GM21360 (cell line): ENCODE data around the gene ASIC5.

Experiments used
- ATAC-seq: cut with Tn5 transposase; IDR thresholded peaks from one replicate; pipeline ENCODE4 v1.9.1; 2021; ENCODE audit warnings: mild to moderate bottlenecking, moderate library complexity; ENCODE audit not compliant: unreplicated experiment

Gene ASIC5

GRCh38 chr4:155883895-155884294, 17.8 kb upstream of the ASIC5 start:
- no peak for ATAC-seq

DNA sequence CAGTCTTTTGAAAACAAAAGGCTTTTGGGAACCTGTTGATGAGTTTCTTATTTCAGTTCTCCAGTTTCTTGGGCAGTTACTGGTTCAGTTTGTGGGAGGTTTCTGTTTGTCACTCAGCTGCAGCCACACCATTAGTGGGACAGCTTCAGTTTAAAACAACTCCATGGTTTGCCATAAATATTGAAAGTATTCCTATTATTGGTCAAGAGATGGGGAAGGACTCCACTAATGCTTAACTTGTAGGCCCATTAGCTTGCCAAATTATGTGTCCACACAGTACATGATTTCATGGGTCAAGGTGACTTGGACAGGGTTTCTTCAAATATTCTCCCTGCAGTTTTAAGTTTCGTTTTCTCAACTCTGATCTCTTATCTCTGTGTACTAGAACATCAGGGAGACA, 15.5 kb upstream of the ASIC5 start:
- peak; percentile 48 for ATAC-seq

- no peak for ATAC-seq
Measured at GRCh38 chr4:155879767-155880166, 13.7 kb upstream of the ASIC5 start.

DNA sequence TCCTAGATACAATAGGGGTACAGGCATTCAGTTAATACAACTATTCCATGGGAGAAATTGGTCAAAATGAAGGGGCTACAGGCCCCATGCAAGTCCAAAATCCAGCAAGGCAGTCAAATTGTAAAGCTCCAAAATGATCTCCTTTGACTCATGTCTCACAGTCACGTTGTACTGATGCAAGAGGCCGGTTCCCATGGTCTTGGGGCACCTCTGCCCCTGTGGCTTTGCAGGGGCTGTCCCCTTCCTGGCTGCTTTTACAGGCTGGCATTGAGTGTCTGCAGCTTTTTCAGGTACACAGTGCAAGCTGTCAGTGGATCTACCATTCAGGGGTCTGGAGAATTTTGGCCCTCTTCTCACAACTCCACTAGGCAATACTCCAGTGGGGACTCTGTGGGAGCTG, 12.5 kb upstream of the ASIC5 start:
- ATAC-seq, result no peak

- ATAC-seq, result no peak
Measured at GRCh38 chr4:155877971-155878370, 11.9 kb upstream of the ASIC5 start.

DNA sequence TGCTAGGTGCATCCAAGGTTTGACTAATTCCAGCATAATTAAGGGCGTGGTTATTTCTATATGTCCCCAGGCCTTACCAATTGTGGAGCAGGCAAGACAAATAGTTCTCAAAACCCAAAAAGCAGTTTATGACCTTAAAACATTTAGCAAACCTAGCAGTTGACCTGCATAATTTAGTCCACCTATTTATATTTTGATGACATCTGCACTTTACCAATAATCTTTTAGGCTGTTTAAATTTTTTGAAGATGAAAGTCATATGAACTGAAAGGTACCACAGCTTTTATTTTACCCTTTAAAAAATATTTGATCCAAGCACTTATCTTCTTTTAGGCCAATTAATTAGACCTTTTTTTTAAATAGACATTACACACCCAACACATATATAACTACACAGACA, 9.8 kb upstream of the ASIC5 start:
- ATAC-seq, result no peak

DNA sequence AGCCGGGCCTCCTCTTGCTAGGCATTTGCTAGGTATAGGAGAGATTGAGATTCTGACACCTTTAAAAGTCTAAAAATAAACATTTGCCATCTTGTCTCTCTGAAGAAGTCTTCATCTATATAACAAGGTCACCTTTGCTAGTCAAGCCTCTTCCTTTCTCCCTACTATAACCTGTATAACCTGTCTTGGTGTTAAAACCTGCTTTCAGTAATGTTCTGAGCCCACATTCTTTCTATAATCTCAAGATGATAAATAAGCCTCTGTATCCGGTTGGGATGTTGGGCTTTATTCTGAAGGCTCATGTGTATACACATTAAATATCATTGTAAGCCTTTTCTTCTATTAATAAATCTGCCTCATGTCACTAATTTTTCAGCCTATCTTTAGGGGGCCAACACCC, 10.2 kb downstream of the ASIC5 start:
- ATAC-seq, result no peak

GRCh38 chr4:155854582-155855226, 11.4 kb downstream of the ASIC5 start:
- no peak for ATAC-seq

GRCh38 chr4:155853189-155853588, 12.9 kb downstream of the ASIC5 start:
- ATAC-seq, result no peak

- no peak for ATAC-seq
Measured at GRCh38 chr4:155849042-155849441, 17.0 kb downstream of the ASIC5 start.

- no peak for ATAC-seq
Measured at GRCh38 chr4:155846929-155847328, 19.1 kb downstream of the ASIC5 start.

GRCh38 chr4:155842080-155842479, 24.0 kb downstream of the ASIC5 start:
- ATAC-seq, result no peak

DNA sequence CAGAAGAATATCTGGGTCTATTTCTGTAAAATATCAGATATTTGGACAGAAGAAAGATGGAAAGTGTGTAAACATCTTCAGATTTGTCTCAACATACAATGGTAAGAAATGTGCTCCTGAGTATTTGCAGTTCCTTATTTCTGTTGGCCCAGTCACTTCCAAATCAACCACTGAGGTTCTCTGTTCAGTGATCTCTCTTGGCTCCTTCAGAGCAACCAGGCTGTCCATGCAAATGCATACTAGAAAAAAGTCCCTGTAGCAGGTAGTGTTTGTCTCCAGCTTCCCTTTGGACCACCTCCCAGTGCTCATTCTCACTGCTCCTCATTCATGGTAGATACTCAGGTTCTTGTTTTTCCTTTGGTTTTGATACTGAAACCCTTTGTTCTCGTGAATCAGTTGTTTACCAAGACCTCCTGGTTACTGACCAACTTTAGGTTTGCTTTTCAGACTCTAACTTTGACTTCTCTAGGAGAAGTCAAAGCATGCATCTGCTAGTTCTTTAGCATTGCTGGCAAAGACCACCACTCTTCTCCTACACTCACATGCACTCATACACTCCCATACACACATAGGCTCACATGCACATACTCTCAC, 28.8 kb downstream of the ASIC5 start:
- ATAC-seq, result no peak

DNA sequence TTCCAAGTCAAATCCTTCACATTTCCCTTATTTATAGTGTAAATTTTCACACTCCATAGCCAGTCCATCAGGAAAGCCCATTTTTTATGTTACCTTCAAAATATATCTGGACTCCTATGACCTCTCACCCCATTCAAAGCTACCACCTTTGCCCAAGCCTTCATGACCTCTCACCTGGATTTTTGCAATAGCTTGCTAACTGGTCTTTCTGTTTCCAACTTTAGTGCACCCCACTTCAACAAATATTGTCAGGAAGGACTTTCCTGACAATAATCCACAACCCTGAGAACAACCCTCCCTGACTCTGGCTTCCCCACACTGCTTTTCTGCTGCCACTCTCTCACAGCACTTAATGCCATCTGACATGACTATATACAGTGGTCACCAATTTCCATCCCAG, 33.4 kb downstream of the ASIC5 start:
- ATAC-seq, result no peak

DNA sequence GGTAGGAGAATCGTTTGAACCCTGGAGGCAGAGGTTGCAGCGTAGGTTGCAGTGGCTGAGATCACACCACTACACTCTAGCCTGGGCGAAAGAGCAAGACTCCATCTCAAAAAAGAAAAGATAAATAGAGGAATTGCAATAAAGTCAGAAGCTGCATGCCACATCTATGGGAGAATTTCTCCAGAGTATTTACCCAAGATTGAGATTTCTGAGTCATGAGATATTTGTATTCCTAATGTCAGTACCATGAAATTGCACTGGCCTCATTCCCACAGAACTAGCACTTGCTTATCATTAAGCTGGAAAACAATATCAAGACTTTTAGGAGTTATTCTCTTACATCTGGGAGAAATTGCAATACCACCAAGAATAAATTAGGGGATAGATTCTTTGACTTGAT, 37.4 kb downstream of the ASIC5 start:
- ATAC-seq, result no peak

- ATAC-seq, result peak; percentile 57
Measured at GRCh38 chr4:155822572-155822971, 43.5 kb downstream of the ASIC5 start.

DNA sequence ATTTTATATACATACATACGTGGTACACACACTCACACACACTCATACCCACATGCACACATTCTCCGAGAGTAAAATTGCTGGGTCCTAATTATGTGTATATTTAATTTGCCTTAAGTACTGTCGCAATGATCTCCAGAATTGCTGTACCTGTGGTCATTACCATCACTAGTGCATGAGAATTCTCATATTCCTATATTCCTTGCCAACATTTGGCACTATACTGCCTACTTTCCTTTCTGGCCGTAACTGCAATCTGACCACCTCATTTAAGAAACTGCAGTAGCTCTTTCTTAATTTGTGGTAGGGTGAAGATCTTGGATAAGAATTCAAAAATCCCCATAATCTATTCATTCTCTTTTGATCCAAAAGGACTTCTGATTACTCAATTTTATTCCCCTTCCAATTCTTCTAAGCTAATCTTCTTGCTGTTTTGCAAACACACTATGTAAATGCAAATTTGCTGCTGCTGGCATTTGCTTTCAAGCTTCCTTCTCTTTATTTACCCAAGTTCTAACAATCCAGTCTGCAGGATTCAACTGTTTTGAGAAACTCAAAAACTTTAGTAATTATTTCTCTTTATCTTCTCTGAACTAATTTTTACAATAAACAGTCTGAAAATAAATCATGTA, 45.1 kb downstream of the ASIC5 start:
- ATAC-seq, result no peak

DNA sequence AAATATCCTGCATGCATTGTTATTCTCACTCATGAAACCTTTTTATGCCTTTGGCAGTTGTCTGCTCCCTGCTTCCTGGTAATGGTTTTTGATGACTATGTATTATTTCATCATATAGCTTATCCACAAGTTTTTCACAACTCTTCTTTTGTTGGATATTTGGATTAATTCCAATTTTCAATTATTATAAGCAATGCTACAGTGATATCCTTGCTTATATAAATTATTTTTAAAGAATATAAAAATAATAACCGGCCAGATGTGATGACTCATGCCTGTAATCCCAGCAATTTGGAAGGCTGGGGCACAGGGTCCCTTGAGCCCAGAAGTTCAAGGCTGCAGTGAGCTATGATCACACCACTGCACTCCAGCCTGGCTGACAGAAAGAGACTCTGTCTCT, 47.0 kb downstream of the ASIC5 start:
- no peak for ATAC-seq

- ATAC-seq, result no peak
Measured at GRCh38 chr4:155818639-155819038, 47.4 kb downstream of the ASIC5 start.

GRCh38 chr4:155811083-155811482, 55.0 kb downstream of the ASIC5 start:
- ATAC-seq, result no peak

DNA sequence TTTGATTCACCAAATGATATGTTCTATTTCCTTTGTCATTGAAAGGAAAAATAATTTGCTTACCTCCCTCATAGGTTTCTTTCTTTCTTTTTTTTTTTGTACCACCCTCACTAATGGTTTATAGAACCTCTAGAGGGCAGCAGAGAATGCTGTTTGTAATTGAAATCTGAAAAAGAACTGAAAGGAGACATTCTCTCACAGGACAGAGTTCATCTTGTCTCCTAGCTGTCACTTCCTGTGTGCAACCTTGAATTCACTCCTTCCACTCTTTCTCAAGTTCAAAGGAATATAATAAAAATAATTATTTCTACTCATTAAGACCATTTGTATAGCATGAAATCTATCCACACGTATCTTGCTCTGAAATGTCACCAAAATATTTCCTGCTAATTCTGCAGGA, 56.2 kb downstream of the ASIC5 start:
- ATAC-seq, result peak; percentile 98

- no peak for ATAC-seq
Measured at GRCh38 chr4:155807021-155807420, 59.1 kb downstream of the ASIC5 start.

DNA sequence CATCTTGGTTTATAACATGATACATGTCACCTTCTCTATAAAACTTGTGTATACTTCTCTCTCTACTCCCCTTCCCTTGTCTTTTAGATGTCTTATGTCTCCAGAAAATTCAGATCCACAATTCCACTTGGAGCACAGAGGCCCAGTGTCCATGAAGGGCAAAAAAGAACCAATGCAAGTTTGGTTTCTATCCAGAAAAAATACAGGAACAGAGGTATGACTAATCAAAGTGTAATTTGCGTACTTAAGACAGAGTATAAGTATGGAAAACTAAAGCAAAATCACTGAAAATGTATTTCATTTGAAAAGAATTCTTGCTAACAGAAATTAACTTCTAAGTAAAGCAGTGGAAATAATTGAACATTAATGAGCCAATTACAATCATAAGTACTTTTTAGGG, 61.1 kb downstream of the ASIC5 start:
- no peak for ATAC-seq
